ENCODE measurements around the gene ZMYND8.

- no peak for TF ChIP-seq YY1 (IDR thresholded peaks at IDR 0.05; ENCODE audit: insufficient read depth, insufficient read length)
- TF ChIP-seq ZNF274 (IDR thresholded peaks at IDR 0.05; ENCODE audit: low read depth, low read length): no peak
Measured at GRCh38 chr20:47262365-47263013, 94.0 kb downstream of the ZMYND8 start.

All from NT2/D1 (cell line).